ENCODE results near the gene GADD45GIP1. TPM values are rescaled to one million over a fixed set of nuclear protein-coding genes. Genes with fewer than 3 reads are reported as not detected.

The GADD45GIP1 gene
- total and polyA plus RNA-seq, 10 of the 15 experiments (the other 5 are each of a cell fraction or from before 2014, with no cell fraction given), result 5.1 to 136 (median 30.1) TPM

DNA sequence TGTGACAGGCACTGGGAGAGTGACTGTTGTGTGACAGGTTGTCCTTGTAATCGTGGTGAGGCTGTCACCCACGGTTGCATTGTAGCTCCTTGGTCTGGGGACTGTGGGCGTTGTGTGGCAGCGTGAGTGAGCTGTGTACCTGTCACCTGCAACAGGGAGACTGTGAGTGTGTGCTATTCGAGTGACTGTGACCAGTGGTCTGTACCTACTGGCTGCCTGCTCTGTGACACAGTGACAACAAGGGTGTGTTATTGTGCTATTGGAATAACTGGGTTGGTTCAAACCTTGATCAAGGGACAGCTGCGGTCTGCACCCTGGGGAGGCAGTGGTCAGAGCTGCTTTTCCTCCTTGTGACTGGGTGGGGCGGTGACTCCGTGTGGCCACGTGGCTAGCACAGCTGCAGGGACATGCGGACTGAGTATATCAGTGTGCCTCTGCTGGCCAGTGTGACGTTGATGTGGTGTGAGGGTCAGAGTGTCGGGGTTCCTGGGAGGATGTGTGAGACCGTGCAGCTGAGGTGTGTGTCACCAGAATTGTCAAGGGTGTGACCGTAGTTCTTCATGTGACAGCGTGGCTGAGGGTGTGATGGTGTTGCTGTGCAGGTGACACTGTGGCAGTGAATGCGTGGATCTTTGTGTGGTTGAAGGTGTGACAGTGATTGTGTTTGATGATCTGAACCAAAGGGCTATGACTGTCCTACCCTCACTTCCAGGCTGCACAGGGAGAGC lies 28.2 kb upstream of the GADD45GIP1 start:
- CTCF ChIA-PET, result interaction anchor here (0.6 to 13.5 kb wide), 11 partner anchors 10 to 108 kb away, joined by 3 to 247 read pairs (median 6); no protein-coding TSS in a partner anchor
- intact Hi-C loops (cut with micrococcal nuclease; ENCODE audit: unreplicated experiment) (no loop called here), in situ Hi-C loops (cut with MboI) (no loop called here)
- no peaks in the 10 kb centered on the region for H3K79me2 ChIP-seq (ENCODE audit: control insufficient read depth, insufficient read depth, low read length)
- POLR2A ChIA-PET, result interaction anchor here (0.5 kb wide), 1 partner anchor 917 kb away, joined by 5 read pairs; no protein-coding TSS in a partner anchor
- H4K20me1 ChIP-seq (ENCODE audit: control insufficient read depth, insufficient read depth), result no peaks in the 10 kb centered on the region
- FAIRE-seq (peak; percentile 49), ATAC-seq (peak; percentile 87), DNase-seq (ENCODE audit: low read depth, low spot score) (no peak)
- H3K27ac ChIP-seq (ENCODE audit: control insufficient read depth, insufficient read depth), result no peak overlapping the region
- WGBS (ENCODE audit: insufficient coverage, insufficient replicate concordance, low lambda C conversion rate, missing lambda C conversion rate), result 12% methylated on average over 16 of the region's 16 CpGs
- H3K4me1 ChIP-seq (ENCODE audit: control insufficient read depth, insufficient read depth, low read length), result no peaks in the 10 kb centered on the region; the same call in 1 of the 2 replicates
- no peaks in the 10 kb centered on the region for H3K9me3 ChIP-seq (replicated peaks; ENCODE audit: control insufficient read depth, insufficient read depth, low read length)
- BruUV-seq (replicated peaks), result no TSS peak
- SMC1A ChIA-PET (ENCODE audit: uncharacterized antibody, unreplicated experiment), result interaction anchor here (0.9 to 2.7 kb wide), 2 partner anchors 73 to 76 kb away, joined by 3 to 12 read pairs; no protein-coding TSS in a partner anchor
- H2AFZ ChIP-seq (ENCODE audit: control insufficient read depth, low read depth, low read length), result no peak overlapping the region
- no peak overlapping the region for H3K9ac ChIP-seq (ENCODE audit: control insufficient read depth, insufficient read depth, low read length)
- RAD21 ChIA-PET (ENCODE audit: unreplicated experiment), result interaction anchor here (0.8 to 2.6 kb wide), 4 partner anchors 45 to 109 kb away, joined by 3 to 19 read pairs (median 4); no protein-coding TSS in a partner anchor
- no peaks in the 10 kb centered on the region for H3K36me3 ChIP-seq (ENCODE audit: control insufficient read depth in 2 of 2, insufficient read depth in 2 of 2, low read length in 1 of 2)
- no peak overlapping the region for H3K4me2 ChIP-seq (ENCODE audit: control insufficient read depth, insufficient read depth)
- peaks cover 0 to 3% of the 10 kb centered on the region in 2 experiments; a peak in 1 of 4 replicates for H3K27me3 ChIP-seq (replicated peaks in 1 of 2; ENCODE audit: control insufficient read depth in 2 of 2, insufficient read depth in 2 of 2, low read length in 1 of 2)
- no peak overlapping the region for H3K4me3 ChIP-seq
- TF ChIP-seq, protein P1, sequence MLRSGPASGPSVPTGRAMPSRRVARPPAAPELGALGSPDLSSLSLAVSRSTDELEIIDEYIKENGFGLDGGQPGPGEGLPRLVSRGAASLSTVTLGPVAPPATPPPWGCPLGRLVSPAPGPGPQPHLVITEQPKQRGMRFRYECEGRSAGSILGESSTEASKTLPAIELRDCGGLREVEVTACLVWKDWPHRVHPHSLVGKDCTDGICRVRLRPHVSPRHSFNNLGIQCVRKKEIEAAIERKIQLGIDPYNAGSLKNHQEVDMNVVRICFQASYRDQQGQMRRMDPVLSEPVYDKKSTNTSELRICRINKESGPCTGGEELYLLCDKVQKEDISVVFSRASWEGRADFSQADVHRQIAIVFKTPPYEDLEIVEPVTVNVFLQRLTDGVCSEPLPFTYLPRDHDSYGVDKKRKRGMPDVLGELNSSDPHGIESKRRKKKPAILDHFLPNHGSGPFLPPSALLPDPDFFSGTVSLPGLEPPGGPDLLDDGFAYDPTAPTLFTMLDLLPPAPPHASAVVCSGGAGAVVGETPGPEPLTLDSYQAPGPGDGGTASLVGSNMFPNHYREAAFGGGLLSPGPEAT (IDR thresholded peaks at IDR 0.05; ENCODE audit: low read depth), result peak; percentile 72; the same call in 1 of the 2 replicates
- TF ChIP-seq IKZF1 (conservative IDR thresholded peaks at IDR 0.05) (peak; percentile 61), RAD51 (IDR thresholded peaks at IDR 0.05) (peak; percentile 89), NFXL1 (IDR thresholded peaks at IDR 0.05; ENCODE audit: borderline replicate concordance) (no peak), MTA2 (IDR thresholded peaks at IDR 0.05; ENCODE audit: low read depth) (peak; percentile 81), PKNOX1 (IDR thresholded peaks at IDR 0.05) (peak; percentile 40; the same call in 1 of the 2 replicates), SIN3A (IDR thresholded peaks at IDR 0.05; ENCODE audit: low read depth, low read length) (peak; percentile 47; the same call in 1 of the 2 replicates), TCF3 (IDR thresholded peaks at IDR 0.05; ENCODE audit: borderline replicate concordance, insufficient read depth, low read depth, low read length) (no peak), LARP7 (IDR thresholded peaks at IDR 0.05) (no peak), KLF5 (IDR thresholded peaks at IDR 0.05; ENCODE audit: partially characterized antibody) (peak; percentile 30), NR2F1 (conservative IDR thresholded peaks at IDR 0.05) (peak; percentile 95), BCL11A (IDR thresholded peaks at IDR 0.05; ENCODE audit: low read depth, low read length) (no peak), BHLHE40 (IDR thresholded peaks at IDR 0.05; ENCODE audit: borderline replicate concordance in 1 of 2, low read depth in 2 of 2, low read length in 1 of 2) (peak; percentile 90 to 96; a peak in 3 of 4 replicates), HDGF (IDR thresholded peaks at IDR 0.05) (peak; percentile 77; the same call in 1 of the 2 replicates), EP300 (IDR thresholded peaks at IDR 0.05; ENCODE audit: borderline replicate concordance in 1 of 2, control insufficient read depth in 1 of 2, low read depth in 2 of 2, low read length in 2 of 2) (peak; percentile 56 to 60; a peak in 3 of 4 replicates), SIX5 (IDR thresholded peaks at IDR 0.05; ENCODE audit: low read depth, low read length, severe bottlenecking) (no peak), CHD2 (IDR thresholded peaks at IDR 0.05; ENCODE audit: borderline replicate concordance, low read depth, low read length) (peak; percentile 55; the same call in 1 of the 2 replicates), TCF12 (IDR thresholded peaks at IDR 0.05; ENCODE audit: low read depth, low read length) (0 out of 2 replicates have a peak, but pooled peaks have one; percentile 30)
- TF ChIP-seq, protein P2, sequence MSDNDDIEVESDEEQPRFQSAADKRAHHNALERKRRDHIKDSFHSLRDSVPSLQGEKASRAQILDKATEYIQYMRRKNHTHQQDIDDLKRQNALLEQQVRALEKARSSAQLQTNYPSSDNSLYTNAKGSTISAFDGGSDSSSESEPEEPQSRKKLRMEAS (IDR thresholded peaks at IDR 0.05; ENCODE audit: low read depth, low read length), result peak; percentile 78; the same call in 1 of the 2 replicates
